Mesothelial cell of epicardium (in vitro differentiated cells): ENCODE data around the gene LMNA. TPM values are rescaled to one million over a fixed set of nuclear protein-coding genes. Genes with fewer than 3 reads are reported as not detected.
"Not testable (repeated sequence)": the region's sequence is repeated elsewhere in the genome, so short reads cannot be mapped to it uniquely, and the experiment has no call there.

ENCODE experiments used
- DNase-seq, 2 experiments: peaks; one replicate each; pipeline ENCODE4 v3.0.0; 2021; ENCODE audit warnings: low spot score in 2 of 2; ENCODE audit not compliant: unreplicated experiment in 2 of 2
- H3K27ac Mint-ChIP-seq: 2 replicates; pipeline ENCODE4 v1.8.0; 2021; ENCODE audit warnings: mixed read lengths
- H3K27me3 Mint-ChIP-seq: 2 replicates; pipeline ENCODE4 v1.8.0; 2021; ENCODE audit warnings: low read depth, mixed read lengths
- H3K36me3 Mint-ChIP-seq: 2 replicates; pipeline ENCODE4 v1.8.0; 2021; ENCODE audit warnings: mixed read lengths
- H3K4me1 Mint-ChIP-seq: 2 replicates; pipeline ENCODE4 v1.8.0; 2021; ENCODE audit warnings: mixed read lengths
- H3K4me3 Mint-ChIP-seq: 2 replicates; pipeline ENCODE4 v1.8.0; 2021; ENCODE audit warnings: mild to moderate bottlenecking, moderate library complexity, mixed read lengths
- H3K9me3 Mint-ChIP-seq: 2 replicates; pipeline ENCODE4 v1.8.0; 2021; ENCODE audit warnings: mixed read lengths
- total RNA-seq: library from RNA; stranded (reverse); gene quantifications from 3 replicates; pipeline ENCODE4 v1.2.1, GENCODE V29; 2021
- TF ChIP-seq, protein P1 (sequence below): fragments of 200-600 bp; sonication (generic); IDR thresholded peaks from one replicate; pipeline ENCODE4 v1.5.0; 2021; ENCODE audit warnings: antibody characterized with exemption; ENCODE audit not compliant: unreplicated experiment

LMNA gene
- total RNA-seq, 1 donor from 2014 or later: 96.9 TPM

DNA sequence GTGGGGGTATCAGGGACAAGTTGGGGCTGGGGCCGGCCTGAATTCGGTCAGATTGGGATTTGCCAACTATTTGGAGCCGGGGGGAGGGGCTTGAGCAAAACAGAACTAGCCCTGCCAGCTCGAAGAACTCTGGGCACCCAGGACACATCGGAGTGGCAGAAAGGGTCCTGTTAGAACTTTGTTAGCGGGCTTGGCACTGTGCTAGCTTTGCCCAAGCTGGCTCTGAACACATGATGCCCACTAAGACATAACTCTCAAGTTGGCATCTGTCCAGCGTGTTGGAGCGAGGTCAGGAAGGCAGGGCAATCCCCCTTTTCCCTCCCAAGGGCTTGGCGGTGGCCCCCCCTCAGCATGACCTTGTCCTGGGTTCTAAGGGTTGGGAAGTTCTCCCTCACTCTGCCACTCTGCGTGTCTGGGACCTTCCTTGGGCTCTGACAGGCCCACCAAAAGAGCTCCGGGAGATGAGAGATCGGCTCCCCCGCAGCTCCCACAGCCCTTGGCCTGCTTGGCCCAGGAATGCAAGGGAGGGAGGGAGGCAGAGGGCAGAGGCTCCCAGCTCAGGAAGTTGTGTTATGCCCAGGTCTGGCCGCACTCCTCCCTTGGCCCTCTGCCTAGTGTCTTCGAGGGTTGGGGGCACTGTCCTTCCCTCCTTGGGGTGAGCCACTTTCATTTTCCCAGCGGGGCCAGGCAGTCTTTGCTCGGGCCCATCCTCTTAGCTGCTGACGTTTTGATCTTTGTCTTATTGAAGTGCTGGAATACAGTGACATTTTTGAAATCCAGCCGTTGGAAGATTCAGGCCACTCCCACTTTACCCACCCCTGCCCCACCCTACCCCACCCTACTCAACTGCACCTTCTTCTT lies 1.2 kb downstream of the LMNA start:
- H3K4me3 Mint-ChIP-seq: peak overlapping the region; percentile 86
- TF ChIP-seq, protein P1, sequence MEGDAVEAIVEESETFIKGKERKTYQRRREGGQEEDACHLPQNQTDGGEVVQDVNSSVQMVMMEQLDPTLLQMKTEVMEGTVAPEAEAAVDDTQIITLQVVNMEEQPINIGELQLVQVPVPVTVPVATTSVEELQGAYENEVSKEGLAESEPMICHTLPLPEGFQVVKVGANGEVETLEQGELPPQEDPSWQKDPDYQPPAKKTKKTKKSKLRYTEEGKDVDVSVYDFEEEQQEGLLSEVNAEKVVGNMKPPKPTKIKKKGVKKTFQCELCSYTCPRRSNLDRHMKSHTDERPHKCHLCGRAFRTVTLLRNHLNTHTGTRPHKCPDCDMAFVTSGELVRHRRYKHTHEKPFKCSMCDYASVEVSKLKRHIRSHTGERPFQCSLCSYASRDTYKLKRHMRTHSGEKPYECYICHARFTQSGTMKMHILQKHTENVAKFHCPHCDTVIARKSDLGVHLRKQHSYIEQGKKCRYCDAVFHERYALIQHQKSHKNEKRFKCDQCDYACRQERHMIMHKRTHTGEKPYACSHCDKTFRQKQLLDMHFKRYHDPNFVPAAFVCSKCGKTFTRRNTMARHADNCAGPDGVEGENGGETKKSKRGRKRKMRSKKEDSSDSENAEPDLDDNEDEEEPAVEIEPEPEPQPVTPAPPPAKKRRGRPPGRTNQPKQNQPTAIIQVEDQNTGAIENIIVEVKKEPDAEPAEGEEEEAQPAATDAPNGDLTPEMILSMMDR: no peak
- peaks cover 2% of the 10 kb centered on the region for H3K27me3 Mint-ChIP-seq
- DNase-seq: peak in 1 of 2 experiments; percentile 64
- H3K9me3 Mint-ChIP-seq: no peaks in the 10 kb centered on the region
- peak overlapping the region; percentile 90 for H3K27ac Mint-ChIP-seq
- peaks cover 4% of the 10 kb centered on the region for H3K36me3 Mint-ChIP-seq
- H3K4me1 Mint-ChIP-seq: peaks cover 51% of the 10 kb centered on the region

DNA sequence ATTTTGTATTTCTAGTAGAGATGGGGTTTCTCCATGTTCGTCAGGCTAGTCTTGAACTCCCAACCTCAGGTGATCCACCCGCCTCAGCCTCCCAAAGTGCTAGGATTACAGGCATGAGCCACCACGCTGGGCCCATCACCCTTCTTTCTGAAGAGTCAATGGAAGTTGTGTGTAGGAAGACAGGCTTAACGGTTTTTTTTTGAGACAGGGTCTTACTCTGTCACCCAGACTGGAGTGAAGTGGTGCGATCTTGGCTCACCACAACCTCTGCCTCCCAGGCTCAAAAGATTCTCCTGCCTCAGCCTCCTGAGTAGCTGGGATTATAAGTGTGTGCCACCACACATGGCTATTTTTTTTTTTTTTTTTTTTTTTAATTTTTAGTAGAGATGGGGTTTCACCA lies 2.2 kb downstream of the LMNA start:
- not testable (repeated sequence) for H3K27me3 Mint-ChIP-seq, H3K36me3 Mint-ChIP-seq, H3K9me3 Mint-ChIP-seq, H3K27ac Mint-ChIP-seq, DNase-seq
- H3K4me3 Mint-ChIP-seq: peak overlapping the region; percentile 86
- H3K4me1 Mint-ChIP-seq: peaks cover 49% of the 10 kb centered on the region

DNA sequence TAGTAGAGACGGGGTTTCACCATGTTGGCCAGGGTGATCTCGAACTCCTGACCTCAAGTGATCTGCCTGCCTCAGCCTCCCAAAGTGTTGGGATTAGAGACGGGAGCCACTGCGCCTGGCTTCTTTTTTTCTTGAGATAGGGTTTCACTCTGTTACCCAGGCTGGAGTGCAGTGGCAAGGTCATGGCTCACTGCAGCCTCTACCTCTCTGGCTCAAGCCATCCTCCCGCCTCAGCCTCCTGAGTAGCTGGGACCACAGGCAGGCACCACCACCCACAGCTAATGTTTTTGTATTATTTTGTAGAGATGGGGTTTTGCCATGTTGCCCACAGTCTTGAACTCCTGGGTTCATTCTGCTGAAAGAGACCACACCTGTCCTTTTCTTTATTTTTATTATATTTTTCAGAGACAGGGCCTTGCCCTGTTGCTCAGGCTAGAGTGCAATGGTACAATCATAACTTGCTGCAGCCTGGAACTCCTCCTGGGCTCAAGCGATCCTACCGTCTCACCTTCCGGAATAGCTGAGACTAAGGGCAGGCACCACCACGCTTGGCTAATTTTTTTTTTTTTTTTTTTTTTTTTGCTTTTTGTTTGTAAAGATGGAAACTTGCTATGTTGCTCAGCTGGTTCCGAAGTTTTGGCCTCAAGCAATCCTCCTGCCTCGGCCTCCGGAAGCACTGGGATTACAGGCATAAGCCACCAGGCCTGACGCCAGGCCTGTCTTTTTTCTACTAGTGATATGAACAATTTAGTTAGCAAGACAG lies 3.1 kb downstream of the LMNA start:
- Mint-ChIP-seq H3K27me3 (peaks cover 2% of the 10 kb centered on the region), H3K27ac (peak overlapping the region; percentile 47), H3K4me1 (peaks cover 54% of the 10 kb centered on the region), H3K9me3 (no peaks in the 10 kb centered on the region), H3K4me3 (no peak overlapping the region), H3K36me3 (peaks cover 4% of the 10 kb centered on the region)
- TF ChIP-seq, protein P1: no peak
- no peak for DNase-seq

DNA sequence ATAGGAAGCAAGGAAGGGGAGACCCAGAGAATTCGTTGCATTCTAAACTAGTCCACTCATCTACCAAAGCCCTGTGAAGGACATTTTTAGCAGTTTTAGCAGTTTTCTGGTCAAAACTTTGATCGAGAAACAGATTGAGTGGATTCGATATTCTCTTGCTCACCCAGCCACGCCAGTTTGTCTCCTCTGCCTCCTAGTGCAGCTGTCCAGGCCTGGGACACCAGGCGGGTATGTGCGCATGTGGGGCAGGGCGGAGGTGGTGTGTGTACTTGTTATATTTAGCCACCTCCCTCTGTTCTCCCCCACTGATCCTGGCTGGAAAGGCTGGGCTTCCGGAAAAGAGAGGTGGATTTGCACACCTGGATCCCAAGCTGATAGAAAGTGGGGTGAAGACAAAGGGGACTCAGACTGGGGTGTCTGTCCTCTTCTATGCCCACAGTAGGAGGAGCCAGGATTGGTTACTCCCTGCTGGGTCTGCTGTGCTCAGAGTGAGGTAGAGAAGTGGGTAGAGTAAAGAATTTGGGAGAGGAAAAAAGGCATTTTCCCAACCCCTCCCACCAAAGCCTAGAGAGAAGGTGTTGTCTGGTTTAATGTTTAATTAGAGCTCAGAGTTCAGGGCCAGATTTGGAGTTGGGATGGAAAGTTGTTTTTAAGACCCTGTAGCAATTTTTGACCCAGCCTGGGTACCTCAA lies 3.8 kb downstream of the LMNA start:
- H3K4me1 Mint-ChIP-seq: peaks cover 58% of the 10 kb centered on the region
- H3K36me3 Mint-ChIP-seq: peaks cover 4% of the 10 kb centered on the region
- no peak overlapping the region for H3K4me3 Mint-ChIP-seq
- H3K27me3 Mint-ChIP-seq: peaks cover 2% of the 10 kb centered on the region
- DNase-seq: no peak
- no peaks in the 10 kb centered on the region for H3K9me3 Mint-ChIP-seq
- no peak overlapping the region for H3K27ac Mint-ChIP-seq
- TF ChIP-seq, protein P1: no peak

DNA sequence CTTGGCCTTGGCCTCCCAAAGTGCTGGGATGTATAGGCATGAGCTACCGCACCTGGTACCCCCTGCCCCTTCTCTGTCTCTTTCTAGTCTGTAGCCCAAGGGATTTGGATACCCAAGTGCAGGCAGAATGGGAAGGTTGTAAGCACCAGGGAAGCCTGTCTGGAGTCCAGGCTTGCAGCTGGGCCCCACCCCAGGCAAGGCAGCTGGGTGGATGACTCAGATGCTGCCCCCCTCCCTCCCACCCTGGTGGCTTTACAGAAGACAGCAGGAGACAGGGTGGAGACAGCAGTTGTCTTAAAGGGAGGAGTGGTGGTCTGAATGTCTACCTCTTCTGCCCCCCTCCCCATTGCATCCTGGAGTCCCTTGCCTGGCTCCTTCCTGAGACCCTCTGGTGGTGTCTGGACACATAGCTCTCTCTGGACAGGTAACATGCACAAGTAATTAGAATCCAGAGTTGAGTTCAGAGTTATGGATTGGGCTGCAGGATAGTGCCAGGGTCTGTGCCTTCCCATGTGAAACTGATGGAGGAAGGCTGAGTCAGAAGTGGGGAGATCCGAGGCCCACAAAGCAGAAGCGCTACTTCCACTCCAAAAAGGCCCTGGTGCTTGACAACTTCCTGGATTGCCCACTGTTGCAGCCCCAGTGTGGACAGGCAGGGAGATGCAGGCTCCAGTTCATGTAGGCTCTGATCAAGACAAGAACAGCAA lies 5.1 kb downstream of the LMNA start:
- peaks cover 4% of the 10 kb centered on the region for H3K36me3 Mint-ChIP-seq
- no peak for DNase-seq
- H3K9me3 Mint-ChIP-seq: no peaks in the 10 kb centered on the region
- peak overlapping the region; percentile 43 for H3K27ac Mint-ChIP-seq
- peaks cover 61% of the 10 kb centered on the region for H3K4me1 Mint-ChIP-seq
- TF ChIP-seq, protein P1: no peak
- H3K27me3 Mint-ChIP-seq: peaks cover 2% of the 10 kb centered on the region
- H3K4me3 Mint-ChIP-seq: no peak overlapping the region
